Measurements from ENCODE around the gene PLD1.
"Not testable (repeated sequence)": the region's sequence is repeated elsewhere in the genome, so short reads cannot be mapped to it uniquely, and the experiment has no call there.

The PLD1 gene

DNA sequence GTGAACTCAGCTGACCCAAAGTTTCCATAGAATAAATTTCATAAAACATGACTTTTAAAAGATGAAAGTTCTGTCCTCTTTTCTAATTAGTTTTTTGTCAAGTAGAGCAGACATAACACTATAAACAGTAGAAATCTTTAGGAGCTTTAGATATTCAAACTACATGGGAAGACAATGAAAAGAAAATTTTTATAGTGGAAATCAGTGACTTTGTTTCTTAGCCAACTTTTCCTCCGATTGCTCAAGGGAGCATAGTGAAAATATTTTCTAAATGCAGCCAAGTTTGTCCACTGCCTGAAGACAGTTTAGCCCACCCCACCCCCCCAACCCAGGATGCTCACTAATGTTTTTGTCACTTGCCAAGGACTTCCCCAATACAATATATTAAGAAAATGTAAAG is 114.9 kb downstream of the PLD1 start:
- no peak for DNase-seq

DNA sequence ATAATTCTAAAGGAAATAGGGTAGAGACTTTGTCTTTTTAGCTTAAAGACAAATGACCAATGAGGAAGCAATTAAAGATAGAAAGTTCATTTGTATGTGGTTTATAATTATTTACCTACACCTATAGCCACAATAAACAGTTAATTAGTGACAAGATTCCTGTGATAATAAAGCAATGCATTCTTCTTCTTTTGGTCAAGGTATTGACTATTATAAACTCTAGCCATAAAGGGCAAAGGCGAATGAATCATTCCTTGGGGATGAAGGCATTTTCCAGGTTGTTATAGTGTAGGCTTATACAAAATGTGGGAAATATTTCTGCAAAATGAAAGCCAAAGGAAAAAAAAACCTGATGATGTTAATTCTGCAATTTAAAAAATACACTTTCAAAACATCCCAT is 115.4 kb downstream of the PLD1 start:
- DNase-seq = no peak

DNA sequence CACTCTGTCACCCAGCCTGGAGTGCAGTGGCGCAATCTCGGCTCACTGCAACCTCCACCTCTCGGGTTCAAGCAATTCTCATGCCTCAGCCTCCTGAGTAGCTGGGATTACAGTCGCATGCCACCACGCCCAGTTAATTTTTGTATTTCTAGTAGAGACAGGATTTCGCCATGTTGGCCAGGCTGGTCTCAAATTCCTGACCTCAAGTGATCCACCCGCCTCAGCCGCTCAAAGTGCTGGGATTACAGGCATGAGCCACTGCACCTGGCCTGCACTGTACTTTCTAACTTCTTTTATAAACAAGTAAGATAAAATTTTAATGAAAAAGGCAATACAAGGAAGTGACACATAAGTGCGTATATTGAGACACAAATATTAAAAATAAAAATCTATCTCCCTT is 117.7 kb downstream of the PLD1 start:
- DNase-seq = not testable (repeated sequence)

DNA sequence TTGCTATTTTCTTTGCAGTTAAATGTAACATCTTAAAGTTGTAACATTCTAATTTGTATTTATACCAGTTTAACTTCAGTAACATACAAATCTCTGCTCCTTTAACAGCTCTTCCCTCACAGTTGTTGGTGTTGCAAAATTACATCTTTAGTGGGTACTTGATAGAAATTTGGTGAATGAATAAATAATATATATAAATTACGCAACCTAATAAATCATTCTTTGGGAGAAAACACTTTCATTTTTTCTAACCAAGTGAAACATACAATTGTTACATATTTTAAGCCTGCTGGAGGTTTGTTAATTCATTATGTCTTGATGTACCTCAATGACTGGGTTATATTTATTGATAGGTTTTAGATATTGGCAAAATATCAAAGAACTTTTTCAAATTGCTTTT is 118.8 kb downstream of the PLD1 start:
- DNase-seq = no peak

DNA sequence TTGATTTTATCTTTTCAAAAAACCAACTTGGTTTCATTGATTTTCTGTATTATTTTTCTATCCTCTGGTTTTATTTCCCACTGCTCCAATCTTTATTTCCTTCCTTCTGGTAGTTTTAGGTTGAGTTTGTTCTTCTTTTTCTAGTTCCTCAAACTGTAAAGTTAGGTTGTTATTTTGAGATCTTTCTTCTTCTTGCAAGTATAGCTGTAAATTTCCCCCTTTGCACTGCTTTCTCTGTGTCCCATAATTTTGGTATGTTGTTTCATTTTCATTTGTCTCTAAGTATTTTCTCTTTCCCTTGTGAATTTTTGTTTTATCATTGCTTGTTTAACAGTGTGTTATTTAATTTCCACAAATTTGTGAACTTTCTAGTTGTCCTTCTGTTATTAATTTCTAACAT is 120.0 kb downstream of the PLD1 start:
- DNase-seq = no peak

DNA sequence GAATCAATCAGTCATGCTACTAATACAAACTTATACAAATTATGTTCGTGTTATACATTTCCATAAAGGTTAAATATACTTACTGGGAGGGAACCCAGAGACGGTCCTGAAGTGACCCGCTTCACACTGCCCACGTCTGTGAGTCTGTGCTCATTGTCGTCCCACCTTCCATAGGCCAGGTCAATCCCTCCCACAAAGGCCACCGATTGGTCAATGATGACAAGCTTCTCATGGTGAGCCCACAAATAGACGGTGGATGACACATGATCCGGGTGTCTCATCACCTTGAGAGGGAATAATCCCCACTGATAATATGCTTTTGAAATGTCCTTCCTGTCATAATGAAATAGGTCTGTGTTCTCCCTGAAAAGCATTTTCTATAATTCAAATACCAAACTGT is 121.7 kb downstream of the PLD1 start:
- DNase-seq = no peak

DNA sequence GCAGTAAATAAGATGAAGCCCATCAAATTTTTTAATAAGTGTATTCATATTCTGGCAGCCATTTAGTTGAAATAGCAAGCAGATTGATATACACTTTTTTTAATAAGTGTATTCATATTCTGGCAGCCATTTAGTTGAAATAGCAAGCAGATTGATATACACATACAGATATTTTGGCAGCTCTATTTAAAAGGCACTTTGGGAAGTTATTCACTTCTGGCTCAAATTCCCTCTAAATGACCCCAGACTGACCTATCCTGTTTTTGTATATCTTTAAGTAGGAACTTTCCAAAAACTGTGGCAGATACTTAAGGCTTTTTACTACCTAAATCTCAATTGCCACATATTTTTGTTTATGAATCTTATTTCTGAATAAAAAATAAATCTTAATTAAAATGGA is 122.3 kb downstream of the PLD1 start:
- DNase-seq = no peak

DNA sequence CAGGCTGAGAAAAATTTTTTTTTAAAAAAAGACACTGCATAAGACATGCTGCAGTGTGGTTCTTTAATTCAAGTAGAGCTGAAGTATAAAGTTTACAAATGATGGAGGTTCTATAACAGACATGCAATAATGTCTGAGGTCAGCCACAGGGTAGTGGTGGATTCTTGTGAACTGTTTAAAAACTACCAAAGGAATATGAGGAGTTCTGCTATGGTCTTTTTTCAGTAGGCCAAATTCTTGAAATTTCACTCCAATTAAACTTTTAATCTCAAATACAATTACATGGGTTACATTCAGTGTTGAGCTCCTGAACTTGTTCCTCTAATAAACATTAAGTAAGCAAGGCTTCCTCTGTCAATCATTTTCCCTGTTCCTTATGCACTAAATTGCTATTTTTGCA is 122.7 kb downstream of the PLD1 start:
- DNase-seq = no peak

DNA sequence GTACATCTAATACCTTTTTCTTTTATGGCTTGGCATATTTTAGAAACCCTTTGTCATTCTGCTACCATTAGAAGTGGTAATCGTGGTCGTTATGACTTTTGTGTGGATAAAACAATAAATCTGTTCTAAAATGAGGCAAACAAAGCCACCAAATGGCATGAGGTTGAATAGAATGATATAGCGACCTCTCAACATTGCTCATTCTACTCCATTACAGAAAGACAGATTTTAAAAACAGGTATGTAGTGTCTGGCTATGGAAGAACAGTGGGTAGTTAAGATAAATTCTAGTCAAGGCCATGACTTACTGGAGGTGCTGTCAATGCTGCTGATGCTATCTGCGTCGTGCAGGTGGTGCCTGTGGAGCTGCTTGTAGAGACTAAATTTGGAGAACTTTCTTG is 123.2 kb downstream of the PLD1 start:
- no peak for DNase-seq

DNA sequence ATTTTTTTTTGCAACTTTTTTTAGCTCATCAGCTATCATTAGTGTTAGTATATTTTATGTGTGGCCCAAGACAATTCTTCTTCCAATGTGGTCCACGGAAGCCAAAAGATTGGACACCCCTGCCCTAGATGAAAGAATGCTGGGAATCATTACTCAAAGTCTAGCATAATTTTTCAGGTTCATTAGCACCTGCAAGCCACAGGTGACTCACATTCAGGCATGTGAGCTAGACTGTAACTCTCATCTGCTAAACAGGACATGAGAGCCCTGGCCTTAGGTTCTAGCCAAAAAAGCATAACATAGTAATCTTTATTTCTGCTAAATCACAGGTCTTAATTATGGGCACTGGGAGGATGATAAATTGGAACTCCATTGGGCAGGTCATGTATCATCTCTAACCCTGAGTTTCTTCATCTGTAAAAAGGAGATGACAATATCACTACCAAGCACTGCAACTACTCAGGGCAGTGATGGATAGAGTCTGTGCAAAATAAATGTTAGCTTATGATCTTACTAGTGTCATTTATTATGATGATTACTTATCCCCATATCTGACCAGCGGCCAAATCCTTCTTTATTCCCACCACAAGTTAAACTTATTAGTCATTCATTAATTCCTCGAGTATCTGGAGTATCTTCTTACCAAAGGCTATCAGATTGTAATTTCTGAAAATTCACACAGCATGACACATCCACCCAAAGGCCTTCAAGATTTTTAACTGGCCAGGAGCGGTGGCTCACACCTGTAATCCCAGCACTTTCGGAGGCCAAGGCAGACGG is 125.0 kb downstream of the PLD1 start:
- no peak for DNase-seq

DNA sequence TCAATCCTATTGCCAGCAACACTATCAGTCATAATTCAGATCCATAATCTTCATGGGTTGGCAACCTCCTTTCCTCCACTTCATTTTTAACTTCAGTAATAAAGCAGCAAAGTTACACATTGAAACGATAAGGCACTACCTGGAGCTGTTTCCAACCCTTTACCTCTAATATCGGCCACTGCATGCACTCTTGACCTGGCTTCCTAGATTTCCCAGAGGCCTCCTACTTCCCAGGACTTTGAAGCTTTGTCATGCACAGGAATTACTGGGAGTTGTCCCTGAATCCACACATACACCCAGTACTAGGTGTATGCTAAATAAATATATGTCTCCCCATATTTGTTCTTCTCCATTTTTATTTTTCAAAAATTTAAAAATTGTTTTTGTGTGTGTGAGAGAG is 126.1 kb downstream of the PLD1 start:
- DNase-seq = no peak

DNA sequence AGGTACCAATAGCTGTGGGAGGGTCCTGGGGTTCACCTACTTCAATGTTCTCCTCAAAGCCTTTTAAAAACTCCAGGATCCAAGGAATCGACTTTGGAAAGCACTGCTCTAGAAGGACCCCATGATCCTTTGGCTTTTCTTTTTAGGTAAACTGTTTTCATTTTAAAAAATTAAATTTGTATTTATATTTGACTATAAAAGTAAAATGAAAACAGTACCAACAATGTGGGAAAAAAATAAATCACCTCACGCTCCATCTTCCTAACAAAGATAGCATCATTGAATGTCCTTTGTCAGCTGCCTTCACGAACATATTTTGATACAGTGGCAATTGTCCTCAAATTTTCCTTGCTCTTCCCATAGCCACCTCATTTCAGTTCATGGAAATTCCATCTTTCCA is 127.5 kb downstream of the PLD1 start:
- DNase-seq = no peak

DNA sequence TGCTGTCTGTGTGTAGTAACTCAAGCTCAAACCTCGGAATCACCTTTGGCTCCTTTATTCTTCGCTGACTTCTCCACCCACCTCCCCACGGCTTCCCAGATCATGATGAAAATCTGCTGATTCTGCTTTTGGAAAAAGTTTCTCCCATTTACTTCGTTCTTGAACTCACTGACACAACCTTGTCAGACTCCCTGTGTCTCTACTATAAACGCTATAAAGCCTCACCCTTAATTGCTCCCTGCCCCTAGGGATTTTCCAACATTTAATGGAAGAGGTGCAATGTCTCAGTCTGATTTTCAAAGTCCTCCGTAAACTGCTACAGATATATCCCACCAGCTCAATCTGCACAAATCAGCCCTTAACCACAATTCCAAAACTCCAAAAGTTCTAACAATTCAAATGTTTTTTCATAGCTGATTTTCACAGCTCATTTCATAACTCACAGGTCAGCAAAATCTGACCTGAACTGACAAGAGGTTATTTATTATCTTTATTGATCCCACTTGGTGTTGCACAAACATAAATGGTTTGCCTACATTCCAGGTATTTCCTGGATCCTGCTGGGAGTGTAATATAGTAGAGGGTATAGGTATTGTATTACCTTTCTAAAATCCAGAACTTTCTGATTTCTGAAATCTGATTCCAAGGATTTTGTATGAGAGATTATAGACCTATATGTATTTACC is 129.4 kb downstream of the PLD1 start:
- DNase-seq = no peak

DNA sequence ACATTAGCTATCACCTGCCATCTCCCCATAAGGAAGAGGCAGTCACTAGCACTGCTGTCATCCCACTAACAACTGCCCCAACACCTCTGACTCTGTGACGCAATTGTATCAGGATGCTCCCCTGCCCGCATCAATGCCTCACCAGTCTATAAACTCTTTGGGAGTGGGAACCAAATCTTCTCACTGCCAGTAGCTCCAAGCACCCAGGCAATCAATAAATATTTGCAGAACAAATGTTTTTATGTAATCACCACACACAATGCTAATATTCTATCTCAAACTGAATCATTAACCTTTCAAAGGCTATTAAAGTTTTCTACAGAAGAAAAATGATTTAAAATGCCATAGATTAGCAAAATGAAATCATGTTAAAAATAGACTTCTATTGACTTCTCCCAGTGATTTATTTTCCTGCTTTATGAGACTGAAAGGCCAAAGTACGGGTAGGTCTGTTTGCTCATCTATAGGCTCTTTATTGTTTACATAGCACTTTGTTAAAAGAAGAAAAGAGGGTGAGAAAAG is 131.3 kb downstream of the PLD1 start:
- no peak for DNase-seq

DNA sequence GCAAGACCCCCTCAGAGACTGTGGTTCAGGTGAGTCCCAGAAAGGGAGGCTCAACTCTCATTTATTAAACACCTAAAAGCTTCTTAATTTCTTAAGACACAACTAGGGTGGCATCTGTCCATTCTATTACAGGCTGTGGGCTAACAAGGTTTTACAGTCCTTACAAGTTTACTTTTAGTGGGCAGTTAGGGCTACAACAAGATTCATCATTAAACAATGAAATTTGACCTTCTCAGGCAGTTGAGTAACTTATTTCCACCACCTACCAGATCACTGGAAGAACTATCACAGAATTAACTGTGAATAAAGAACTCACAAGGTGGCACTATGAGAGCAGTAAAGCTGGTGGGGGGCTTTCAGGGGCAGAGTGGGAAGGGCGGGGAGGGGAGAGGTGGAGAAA is 132.6 kb downstream of the PLD1 start:
- no peak for DNase-seq

DNA sequence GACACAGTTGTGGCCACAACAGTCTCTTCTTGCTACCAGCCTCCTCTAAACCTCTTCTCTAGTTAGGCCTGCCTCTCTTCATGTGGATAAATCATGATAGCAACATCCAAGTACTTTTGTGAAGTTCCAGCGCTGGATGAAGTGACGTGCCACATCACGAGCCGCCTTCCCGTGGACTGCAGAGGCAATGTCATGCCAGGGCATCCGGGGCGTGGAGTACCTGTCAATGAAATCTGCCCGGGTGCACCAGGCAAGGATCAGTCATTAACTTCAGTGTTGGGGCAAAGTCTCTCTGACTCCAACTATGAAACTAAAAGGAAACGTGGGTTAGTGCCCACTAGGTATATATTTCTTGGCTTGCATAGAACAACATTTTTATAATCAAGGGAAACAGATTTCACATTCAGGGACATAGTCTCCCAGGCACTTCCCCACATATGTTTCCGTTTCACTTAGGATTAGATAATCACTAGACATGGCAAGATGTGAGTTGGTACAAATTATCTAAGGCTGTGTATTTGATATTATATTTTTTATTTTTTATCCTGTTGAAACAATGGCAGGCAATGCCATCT is 133.6 kb downstream of the PLD1 start:
- no peak for DNase-seq

DNA sequence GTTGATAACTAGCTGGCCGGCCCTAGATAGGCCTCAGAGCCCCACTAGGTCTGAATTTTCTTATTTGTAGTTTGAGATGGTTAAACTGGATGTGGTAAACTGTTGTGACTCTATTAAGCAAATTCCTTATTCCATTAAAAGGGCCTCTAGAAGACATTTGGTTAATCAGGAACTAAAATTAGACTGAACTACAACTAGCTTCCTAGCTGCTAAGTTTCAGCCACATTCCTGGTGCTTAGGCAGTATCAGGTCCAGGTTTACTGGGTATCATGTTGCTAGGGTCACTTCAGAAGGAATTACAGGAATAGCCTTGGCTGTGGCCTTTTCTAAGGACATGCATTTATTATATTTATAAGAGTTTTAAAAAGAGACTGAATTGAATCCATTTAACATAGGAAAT is 136.3 kb downstream of the PLD1 start:
- no peak for DNase-seq

DNA sequence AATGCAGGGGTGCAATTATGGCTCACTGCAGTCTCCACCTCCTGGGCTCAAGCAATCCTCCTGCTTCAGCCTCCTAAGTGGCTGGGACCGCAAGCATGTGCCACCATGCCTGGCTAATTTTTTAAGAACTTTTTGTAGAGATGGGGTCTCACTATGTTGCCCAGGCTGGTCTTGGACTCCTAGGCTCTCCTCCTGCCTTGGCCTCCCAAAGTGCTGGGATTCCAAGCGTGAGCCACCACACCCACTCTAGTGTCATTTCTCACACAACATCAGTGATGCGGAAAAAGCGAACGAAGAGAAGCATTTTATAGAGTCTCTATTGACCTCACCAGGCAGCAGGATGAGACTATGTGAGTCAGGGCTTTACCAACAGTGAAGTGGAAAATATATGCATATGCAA is 137.7 kb downstream of the PLD1 start:
- no peak for DNase-seq

DNA sequence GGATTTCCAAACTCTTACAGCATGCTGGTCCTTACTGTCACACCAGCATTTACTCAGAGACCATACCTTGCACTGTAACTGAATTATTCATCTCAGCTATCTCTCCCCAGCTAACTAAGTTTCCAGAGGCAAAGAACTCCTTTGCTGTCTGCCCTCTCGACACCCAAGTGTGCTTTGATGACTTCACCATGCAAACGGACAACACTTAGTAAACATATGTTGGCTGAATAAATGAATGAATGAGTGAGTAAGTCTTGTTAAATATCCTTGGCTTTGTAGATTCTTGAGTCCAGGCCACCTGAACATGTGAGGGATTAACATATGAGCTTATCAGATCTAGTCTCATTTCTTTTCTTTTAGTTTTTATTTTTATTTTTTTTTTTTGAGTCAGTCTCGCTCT is 138.2 kb downstream of the PLD1 start:
- DNase-seq = no peak

DNA sequence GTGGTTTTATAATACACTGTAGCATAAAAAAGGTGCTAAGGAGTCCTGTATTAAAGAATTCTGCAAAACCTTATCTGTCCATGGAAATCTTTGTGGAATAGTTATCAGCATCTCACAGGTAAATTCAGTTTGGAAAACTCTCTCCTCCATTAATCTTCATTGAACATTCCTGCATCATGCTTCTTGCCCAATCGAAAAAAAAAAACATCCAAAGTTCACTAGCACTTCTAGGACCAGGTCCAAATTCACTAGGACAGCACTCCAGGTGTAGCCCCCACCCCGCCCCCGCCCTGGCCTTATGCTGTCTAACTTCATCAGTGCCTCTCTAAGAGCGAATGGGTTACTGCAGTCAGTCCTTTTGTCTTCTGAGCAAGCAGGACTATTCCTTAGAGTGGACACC is 138.6 kb downstream of the PLD1 start:
- no peak for DNase-seq

DNA sequence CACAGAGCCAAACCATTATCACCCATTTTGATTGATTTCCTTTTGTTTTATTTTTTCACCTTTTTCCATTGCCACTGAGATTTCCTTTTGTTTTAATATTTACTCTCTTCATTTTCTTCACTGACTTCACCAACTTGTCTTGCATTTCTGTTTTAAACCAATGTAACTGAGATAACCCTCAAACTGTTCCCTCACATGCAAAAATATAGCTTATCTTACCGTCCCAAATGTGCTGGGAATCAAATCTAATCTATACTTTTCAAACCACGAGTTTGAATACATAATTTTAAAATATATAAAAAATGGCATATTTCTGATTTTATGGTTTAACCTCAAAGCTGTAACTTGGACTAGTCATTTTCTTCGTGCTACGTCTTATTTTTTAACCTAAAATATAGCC is 143.8 kb downstream of the PLD1 start:
- no peak for DNase-seq

DNA sequence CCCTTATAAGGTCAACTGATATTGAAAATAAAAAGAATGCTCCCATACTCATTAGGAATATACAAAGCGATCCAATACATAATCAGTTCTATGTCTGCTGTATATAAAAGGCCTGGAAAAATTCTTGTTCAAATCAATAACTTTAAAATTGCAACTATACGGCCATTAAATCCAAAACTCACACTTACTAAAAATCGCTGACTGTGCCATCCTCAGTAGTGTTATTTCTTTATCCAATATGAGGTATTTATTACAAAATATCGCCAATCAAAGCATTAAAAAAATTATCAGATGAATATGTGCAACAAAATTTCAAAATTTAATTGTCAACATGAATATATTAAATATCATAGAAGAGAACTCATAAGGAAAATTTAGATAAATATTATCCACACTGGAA is 146.5 kb downstream of the PLD1 start:
- no peak for DNase-seq

DNA sequence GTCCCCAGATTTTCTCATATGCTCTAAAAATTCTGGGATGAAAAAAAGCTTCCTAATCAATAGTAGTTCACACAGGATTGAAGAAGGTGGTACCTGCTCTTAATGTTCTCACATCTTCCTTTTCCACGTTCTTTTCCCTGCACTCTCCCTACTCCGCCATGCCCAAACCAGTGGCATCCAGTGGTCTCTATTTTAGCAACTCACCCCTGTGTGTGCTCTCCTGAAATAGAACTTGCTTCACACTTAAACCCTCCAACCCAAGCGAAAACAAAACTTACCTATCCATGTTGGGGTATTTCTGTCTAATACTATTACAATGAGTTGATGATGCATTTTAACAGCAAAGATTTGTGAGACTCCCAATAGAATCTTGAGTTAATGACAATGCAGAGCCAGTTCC is 148.8 kb downstream of the PLD1 start:
- no peak for DNase-seq

DNA sequence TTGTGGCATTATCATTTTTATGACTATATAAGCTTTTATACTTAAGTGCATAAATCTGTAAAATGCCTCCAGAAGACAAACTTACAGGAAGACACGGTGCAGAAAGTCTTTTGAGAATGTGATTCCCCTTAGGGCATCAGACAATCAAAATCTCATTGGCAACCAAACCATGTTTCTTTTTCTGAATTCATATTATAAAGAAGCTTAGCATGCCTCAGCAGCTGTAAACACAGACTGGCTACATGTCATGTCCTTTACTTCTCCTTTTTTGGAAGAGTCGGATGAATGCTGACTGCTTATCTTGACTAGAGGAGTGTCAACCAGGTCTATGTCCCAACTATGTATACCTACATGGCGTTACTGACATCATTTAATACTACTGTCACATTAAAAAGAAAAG is 150.1 kb downstream of the PLD1 start:
- DNase-seq = no peak

Measured in NCI-H1694 treated with DMSO at 0.1 percent for 48 hours (cell line).